GM23338 (cell line): Measurements from ENCODE around the gene BNC2.

ENCODE experiments used
- CREB1 ChIP-seq: fragments of 250-450 bp; sonication (Bioruptor Pico); IDR thresholded peaks from 2 replicates; pipeline ENCODE4 v1.5.0; 2020; ENCODE audit warnings: low read depth, mild to moderate bottlenecking, moderate library complexity
- CTCF ChIP-seq, 2 experiments: fragments of 200-600 bp in 1 of 2; sonication (generic) in 1 of 2; conservative IDR thresholded peaks; 2 replicates each; pipeline versions ENCODE4 v1.5.1 to v1.6.1; 2016 to 2017; ENCODE audit warnings: antibody characterized with exemption in 2 of 2, low read depth in 2 of 2, mild to moderate bottlenecking in 2 of 2, moderate library complexity in 1 of 2
- EZH2 ChIP-seq: fragments of 200-600 bp; sonication (generic); IDR thresholded peaks from one replicate; pipeline ENCODE4 v1.8.0; 2017; ENCODE audit warnings: antibody characterized with exemption, mild to moderate bottlenecking, low read depth; ENCODE audit not compliant: unreplicated experiment
- EZH2phosphoT487 ChIP-seq: fragments of 200-600 bp; sonication (generic); IDR thresholded peaks from one replicate; pipeline ENCODE4 v1.8.1; 2018; ENCODE audit warnings: antibody characterized with exemption; ENCODE audit not compliant: unreplicated experiment
- REST ChIP-seq: IDR thresholded peaks from one replicate; pipeline ENCODE4 v1.6.1; 2018; ENCODE audit warnings: antibody characterized with exemption; ENCODE audit not compliant: unreplicated experiment
- ZNF462 ChIP-seq: fragments of 250-450 bp; sonication (Bioruptor Pico); IDR thresholded peaks from 2 replicates; pipeline ENCODE4 v1.5.0; 2020; ENCODE audit warnings: mild to moderate bottlenecking, moderate library complexity

GRCh38 chr9:16871336-16872151, 1.1 kb upstream of the BNC2 start:
- TF ChIP-seq CTCF (conservative IDR thresholded peaks at IDR 0.05; ENCODE audit: low read depth in 2 of 2) (no peak), EZH2 (no peak), EZH2phosphoT487 (no peak), CREB1 (CRISPR knock-in tag) (no peak), ZNF462 (CRISPR knock-in tag) (no peak), REST (no peak)
